GM12892 (cell line): ENCODE measurements around the gene ZBTB7C.

Experiments
- POLR2A ChIP-seq: IDR thresholded peaks from 2 replicates; pipeline ENCODE4 v1.6.1; 2011; ENCODE audit warnings: low read depth, low read length, control low read depth
- POLR2AphosphoS5 ChIP-seq: IDR thresholded peaks from 2 replicates; pipeline ENCODE4 v1.6.1; 2011; ENCODE audit warnings: low read depth, low read length, control low read depth
- TAF1 ChIP-seq: IDR thresholded peaks from 2 replicates; pipeline ENCODE4 v1.6.1; 2011; ENCODE audit warnings: low read depth, mild to moderate bottlenecking, control low read depth, low read length, borderline replicate concordance

DNA sequence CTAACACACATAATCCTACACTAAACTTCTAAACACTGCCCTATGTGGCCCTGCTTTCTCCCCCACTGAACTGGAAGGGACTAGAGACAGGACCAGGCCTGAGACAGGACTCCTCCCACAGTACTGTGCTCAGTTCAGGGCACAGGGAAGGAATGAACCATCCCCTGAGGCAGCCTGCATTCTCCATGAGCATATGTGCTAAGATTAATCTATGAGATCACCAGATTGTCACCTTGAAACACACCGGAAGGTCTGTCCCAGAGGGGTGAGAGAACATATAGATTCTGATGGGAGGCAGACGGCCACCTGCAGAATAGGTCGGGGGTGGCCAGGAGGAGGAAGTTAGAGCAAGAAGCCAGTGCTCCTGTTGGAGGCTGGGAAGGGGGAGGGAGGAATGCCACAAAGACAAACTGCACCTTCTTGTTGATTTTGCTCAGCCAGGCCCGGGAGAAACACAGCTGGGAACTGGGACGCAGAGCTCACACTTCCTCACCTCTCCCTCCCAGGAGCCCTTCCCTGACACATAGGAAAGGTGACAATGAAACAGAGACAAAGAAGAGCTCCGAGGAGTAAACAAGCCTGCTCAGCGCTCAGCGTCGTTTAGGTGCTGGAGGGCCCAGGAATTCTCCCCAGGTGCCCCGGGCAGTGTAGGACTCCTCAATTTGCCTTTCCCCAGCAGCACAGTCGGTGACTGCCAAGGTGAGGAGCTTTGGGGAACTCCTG is 52.1 kb downstream of the ZBTB7C start:
- no peak for TF ChIP-seq TAF1
- TF ChIP-seq POLR2A, result no peak
- TF ChIP-seq POLR2AphosphoS5, result no peak
